Upper lobe of left lung (tissue), 4 donors: ENCODE data around the gene PPL.

Source experiments
- CTCF ChIP-seq, 6 experiments: fragments of 450-650 bp in 4 of 6; fragments of 200-600 bp in 2 of 6; sonication (generic) in 2 of 6; IDR thresholded peaks; one replicate each; pipeline ENCODE4 v1.5.1; 2016 to 2019; ENCODE audit warnings: antibody characterized with exemption in 6 of 6
- POLR2A ChIP-seq, 4 donors: fragments of 450-650 bp; IDR thresholded peaks; one replicate each; pipeline ENCODE4 v1.5.1; 2016 to 2017; ENCODE audit warnings: antibody characterized with exemption in 4 of 4, mild to moderate bottlenecking in 2 of 4
- POLR2AphosphoS5 ChIP-seq, 2 donors: sonication (generic); formaldehyde crosslinking; IDR thresholded peaks; one replicate each; pipeline ENCODE4 v1.5.1; 2017; ENCODE audit warnings: antibody characterized with exemption in 2 of 2

- no peak for TF ChIP-seq POLR2AphosphoS5 (IDR thresholded peaks at IDR 0.05)
- no peak for TF ChIP-seq CTCF (IDR thresholded peaks at IDR 0.05)
- no peak for TF ChIP-seq POLR2A (IDR thresholded peaks at IDR 0.05)
Measured at GRCh38 chr16:4958510-4959438, 21.8 kb upstream of the PPL start.
